GM12892 (cell line): ENCODE measurements around the gene NCOA5.

ENCODE experiments used
- POLR2A ChIP-seq: IDR thresholded peaks from 2 replicates; pipeline ENCODE4 v1.6.1; 2011; ENCODE audit warnings: low read depth, low read length, control low read depth
- POLR2AphosphoS5 ChIP-seq: IDR thresholded peaks from 2 replicates; pipeline ENCODE4 v1.6.1; 2011; ENCODE audit warnings: low read depth, low read length, control low read depth

DNA sequence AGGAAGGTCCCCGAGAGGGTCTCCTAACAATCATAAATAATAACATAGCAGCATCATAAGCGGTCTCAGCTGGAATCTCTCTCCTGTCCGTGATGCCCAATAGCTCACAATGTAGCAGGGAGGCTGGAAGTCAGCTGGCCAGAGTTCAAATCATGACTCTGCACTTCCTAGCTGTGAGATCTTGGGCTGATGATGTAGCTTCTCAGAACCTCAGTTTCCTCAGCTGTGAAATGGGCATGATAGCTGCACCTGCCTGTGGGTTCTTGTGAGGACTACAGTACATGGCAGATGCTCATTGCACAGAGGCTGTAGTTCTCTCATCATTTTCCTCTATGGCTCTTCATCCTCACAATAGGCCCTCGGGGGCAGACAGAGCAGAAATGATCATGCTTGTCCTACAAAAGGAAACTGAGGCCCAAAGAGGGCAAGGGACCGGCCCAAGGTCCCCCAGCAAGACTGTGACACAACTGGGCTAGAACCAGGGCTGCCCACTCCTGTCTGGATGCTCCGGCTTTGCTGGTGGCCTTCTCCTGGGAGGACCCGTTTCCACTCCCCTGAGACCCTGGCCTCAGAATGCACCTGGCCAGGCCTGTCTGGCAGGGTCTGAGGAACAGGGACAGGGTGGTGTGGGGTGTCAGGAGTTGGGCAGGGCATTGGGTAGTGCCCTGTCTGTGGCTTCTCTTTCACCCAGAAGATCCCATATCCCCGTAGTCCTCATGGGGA, 43.0 kb downstream of the NCOA5 start:
- no peak for TF ChIP-seq POLR2A
- TF ChIP-seq POLR2AphosphoS5, result no peak
